GM23248 (cell line): ENCODE data around the gene SLC23A1. TPM values are rescaled to one million over a fixed set of nuclear protein-coding genes. Genes with fewer than 3 reads are reported as not detected.

ENCODE experiments used
- DNase-seq: peaks from one replicate; pipeline ENCODE4 v3.0.0-alpha.2; 2015
- H2AFZ ChIP-seq: fragments of 200-600 bp; sonication (generic); 2 replicates; pipeline ENCODE4 v1.6.1; 2016; ENCODE audit warnings: antibody characterized with exemption
- H3F3A ChIP-seq: fragments of 200-600 bp; sonication (generic); 2 replicates; pipeline ENCODE4 v1.6.1; 2016; ENCODE audit warnings: mild to moderate bottlenecking, antibody characterized with exemption, mixed run types; ENCODE audit not compliant: insufficient read depth
- H3K27ac ChIP-seq: fragments of 200-600 bp; sonication (generic); 2 replicates; pipeline ENCODE4 v1.5.1; 2016; ENCODE audit warnings: mild to moderate bottlenecking
- H3K27me3 ChIP-seq: fragments of 200-600 bp; sonication (generic); replicated peaks from 2 replicates; pipeline ENCODE4 v1.6.1; 2016; ENCODE audit warnings: mild to moderate bottlenecking; ENCODE audit not compliant: insufficient read depth
- H3K36me3 ChIP-seq: fragments of 200-600 bp; sonication (generic); 2 replicates; pipeline ENCODE4 v1.6.1; 2016; ENCODE audit warnings: low read depth, mild to moderate bottlenecking
- H3K4me1 ChIP-seq: fragments of 200-600 bp; sonication (generic); 2 replicates; pipeline ENCODE4 v1.6.1; 2016; ENCODE audit warnings: mild to moderate bottlenecking; ENCODE audit not compliant: insufficient read depth
- H3K4me2 ChIP-seq: fragments of 200-600 bp; sonication (generic); one replicate; pipeline ENCODE4 v1.6.1; 2016; ENCODE audit warnings: mild to moderate bottlenecking; ENCODE audit not compliant: unreplicated experiment
- H3K4me3 ChIP-seq: fragments of 200-600 bp; sonication (generic); 2 replicates; pipeline ENCODE4 v1.5.1; 2016; ENCODE audit warnings: mild to moderate bottlenecking
- H3K79me2 ChIP-seq: fragments of 200-600 bp; sonication (generic); 2 replicates; pipeline ENCODE4 v1.6.1; 2016; ENCODE audit warnings: mild to moderate bottlenecking; ENCODE audit not compliant: insufficient read depth
- H3K9ac ChIP-seq: fragments of 200-600 bp; sonication (generic); 2 replicates; pipeline ENCODE4 v1.6.1; 2016; ENCODE audit warnings: mild to moderate bottlenecking
- H3K9me2 ChIP-seq: fragments of 200-600 bp; sonication (generic); 2 replicates; pipeline ENCODE4 v1.6.1; 2016; ENCODE audit warnings: mixed run types, mild to moderate bottlenecking, moderate library complexity; ENCODE audit not compliant: insufficient read depth
- H3K9me3 ChIP-seq: fragments of 200-600 bp; sonication (generic); one replicate; pipeline ENCODE4 v1.6.1; 2017; ENCODE audit warnings: low read depth
- H4K20me1 ChIP-seq: fragments of 200-600 bp; sonication (generic); 2 replicates; pipeline ENCODE4 v1.6.0; 2016; ENCODE audit not compliant: insufficient read depth
- EZH2 ChIP-seq: fragments of 200-600 bp; sonication (generic); IDR thresholded peaks from 2 replicates; pipeline ENCODE4 v1.6.1; 2018; ENCODE audit warnings: antibody characterized with exemption, mild to moderate bottlenecking; ENCODE audit not compliant: insufficient read depth, poor library complexity, severe bottlenecking
- EZH2phosphoT487 ChIP-seq: fragments of 200-600 bp; sonication (generic); IDR thresholded peaks from 2 replicates; pipeline ENCODE4 v1.6.1; 2018; ENCODE audit warnings: antibody characterized with exemption, moderate library complexity, mild to moderate bottlenecking, low read depth; ENCODE audit not compliant: insufficient read depth
- WGBS, 2 experiments: methylation state at CpG; one replicate each; pipeline ENCODE4 v1.1.6; 2015 to 2017; ENCODE audit warnings: low lambda C conversion rate in 2 of 2, low coverage in 1 of 2; ENCODE audit errors: missing lambda C conversion rate in 2 of 2; 5-methylcytosine and 5-hydroxymethylcytosine counted together
- in situ Hi-C: fragments of 300-500 bp; cut with MboI; formaldehyde crosslinking; loops from 2 replicates; pipeline ENCODE4 v1.15.0; 2020
- polyA plus RNA-seq: library from polyadenylated mRNA; unstranded; fragments of >200 nt; fragmentation: Nextera tagmentation; extraction: Ambion mirVana; gene quantifications from 2 replicates; pipeline ENCODE4 v1.2.1, GENCODE V29; 2016
- total RNA-seq: library from RNA; depleted of rRNA; stranded (reverse); fragments of >200 nt; shearing (Covaris generic); gene quantifications from 2 replicates; pipeline ENCODE4 v1.2.3, GENCODE V29; 2014

The SLC23A1 gene
- total and polyA plus RNA-seq, 2 experiments from 2014 or later, result 0.08 TPM; not detected in 1

DNA sequence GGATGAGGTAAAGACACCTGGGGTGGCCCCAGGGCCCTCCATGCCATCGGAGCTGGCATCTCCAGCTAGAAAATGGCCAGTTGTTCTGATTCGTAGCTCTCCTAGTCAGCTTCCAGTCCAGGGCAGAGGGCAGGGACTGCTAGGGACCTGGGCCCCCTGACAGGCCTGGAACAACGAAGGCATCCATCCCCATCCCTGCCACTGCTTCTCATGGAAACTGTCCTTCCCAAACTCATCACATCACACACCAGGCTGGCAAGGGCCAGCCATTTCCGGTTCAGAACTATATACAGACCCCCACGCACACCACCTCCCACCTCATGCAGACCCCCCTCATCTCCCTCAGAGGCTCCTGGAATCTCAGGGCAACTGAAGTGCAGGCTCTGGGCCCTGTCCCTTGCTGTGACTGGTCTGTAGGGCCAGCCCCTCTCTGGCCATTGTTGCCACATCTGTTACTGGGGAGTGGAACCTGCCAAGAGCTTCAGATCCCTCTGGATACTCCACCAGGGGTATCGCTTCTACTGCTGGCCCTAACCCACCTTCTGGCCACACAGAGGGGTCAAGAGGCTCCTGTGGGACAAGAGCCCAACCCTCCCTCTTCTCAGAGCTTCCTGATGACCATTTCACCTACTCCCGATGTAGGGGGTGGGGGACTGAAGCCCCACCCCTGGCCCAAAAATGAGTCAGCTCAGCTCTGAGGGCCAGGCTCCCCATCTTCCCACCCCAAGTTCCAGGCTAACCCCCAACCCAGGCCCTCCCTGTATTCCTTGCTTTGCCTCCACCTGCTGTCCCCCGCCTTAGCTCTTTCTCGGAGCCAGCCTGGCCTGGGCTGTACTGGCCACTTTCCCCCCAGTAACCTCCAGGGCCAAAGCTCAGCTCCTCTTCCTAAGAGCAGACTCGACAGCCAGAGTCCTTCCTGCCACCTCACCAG is 7.8 kb upstream of the SLC23A1 start:
- Histone ChIP-seq H3F3A (0 out of 2 replicates have a peak, but pooled peaks cover 5% of the 10 kb centered on the region), H3K27me3 (peaks cover 9% of the 10 kb centered on the region), H4K20me1 (no peaks in the 10 kb centered on the region), H3K9ac (0 out of 2 replicates have a peak overlapping the region, but pooled peaks have one; percentile 24), H3K36me3 (no peaks in the 10 kb centered on the region), H3K4me1 (peaks cover 5% of the 10 kb centered on the region; the same call in 1 of the 2 replicates), H3K4me3 (no peak overlapping the region), H3K9me3 (no peaks in the 10 kb centered on the region), H2AFZ (peak overlapping the region; percentile 61), H3K9me2 (no peaks in the 10 kb centered on the region), H3K4me2 (peak overlapping the region; percentile 35), H3K79me2 (no peaks in the 10 kb centered on the region), H3K27ac (peak overlapping the region; percentile 35)
- DNase-seq, result no peak
- in situ Hi-C loops, result no loop called here
- no peak for TF ChIP-seq EZH2phosphoT487
- no peak for TF ChIP-seq EZH2
- WGBS, 2 experiments, result 81 to 87% methylated on average over 9 to 10 of the region's 10 CpGs

DNA sequence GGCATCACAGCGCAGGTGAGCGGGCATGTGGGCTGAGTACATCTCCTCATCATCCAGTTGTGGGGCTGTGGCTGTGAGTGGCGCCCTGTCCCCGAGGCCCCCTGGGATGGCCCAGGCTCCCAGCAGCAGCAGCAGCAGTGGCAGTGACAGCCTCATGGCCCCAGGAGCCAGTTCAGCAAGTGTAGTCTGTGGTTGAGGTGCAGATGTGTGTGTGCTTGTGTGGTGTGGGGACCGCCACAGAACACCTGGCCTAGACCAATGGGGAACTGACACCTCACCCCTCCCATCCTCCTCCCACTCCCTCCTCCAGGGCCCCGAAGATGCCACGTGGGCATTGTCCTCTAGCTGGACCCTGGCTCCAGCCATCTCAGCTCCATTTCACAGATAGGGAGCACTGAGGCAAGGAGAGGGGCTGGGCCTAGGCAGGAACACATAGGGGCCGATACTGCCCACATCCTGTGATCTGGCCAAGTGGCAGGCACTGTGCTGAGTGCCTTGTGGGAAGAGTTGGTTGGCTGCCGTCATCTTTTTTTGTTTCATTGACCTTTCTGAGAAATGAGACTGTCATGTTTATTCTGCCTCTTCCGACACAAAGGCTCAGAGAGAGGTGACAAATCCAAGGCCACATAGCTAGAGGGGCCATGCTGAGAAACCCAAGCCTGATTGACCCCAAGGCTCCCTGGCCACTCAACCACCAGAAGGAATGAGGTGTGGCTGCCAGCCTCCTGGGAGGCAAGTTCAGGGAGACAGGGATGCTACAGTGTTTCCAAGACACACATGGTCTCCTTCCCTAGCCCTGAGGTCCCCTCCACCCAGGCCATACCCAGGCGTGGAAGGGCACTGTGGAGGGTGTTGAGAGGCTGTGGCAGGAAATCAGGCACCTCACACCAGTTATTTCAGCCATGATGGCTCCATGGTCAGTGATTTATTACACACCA is 6.9 kb upstream of the SLC23A1 start, which contains the start of gene MZB1:
Gene MZB1, minus strand, starts transcription at position 213 of the 938 bp plus-strand sequence. Its CDS starts 57 bp downstream, at position 156.
- Histone ChIP-seq H3K9ac (no peak within 1 kb of the TSS), H3K79me2 (no peaks in the 10 kb centered on the region), H3F3A (0 out of 2 replicates have a peak, but pooled peaks cover 6% of the 10 kb centered on the region), H3K4me2 (no peak within 1 kb of the TSS), H3K4me3 (no peak within 1 kb of the TSS), H4K20me1 (no peaks in the 10 kb centered on the region), H3K27ac (no peak within 1 kb of the TSS), H3K9me2 (no peaks in the 10 kb centered on the region), H3K4me1 (peaks cover 11% of the 10 kb centered on the region; the same call in 1 of the 2 replicates), H3K27me3 (peaks cover 9% of the 10 kb centered on the region), H3K9me3 (no peaks in the 10 kb centered on the region), H3K36me3 (no peaks in the 10 kb centered on the region), H2AFZ (no peak within 1 kb of the TSS)
- 90 to 92% methylated on average over 10 to 11 of the region's 11 CpGs for WGBS, 2 experiments
- DNase-seq, result no peak
- TF ChIP-seq EZH2 (no peak), EZH2phosphoT487 (no peak)
- in situ Hi-C loops, result no loop called here

DNA sequence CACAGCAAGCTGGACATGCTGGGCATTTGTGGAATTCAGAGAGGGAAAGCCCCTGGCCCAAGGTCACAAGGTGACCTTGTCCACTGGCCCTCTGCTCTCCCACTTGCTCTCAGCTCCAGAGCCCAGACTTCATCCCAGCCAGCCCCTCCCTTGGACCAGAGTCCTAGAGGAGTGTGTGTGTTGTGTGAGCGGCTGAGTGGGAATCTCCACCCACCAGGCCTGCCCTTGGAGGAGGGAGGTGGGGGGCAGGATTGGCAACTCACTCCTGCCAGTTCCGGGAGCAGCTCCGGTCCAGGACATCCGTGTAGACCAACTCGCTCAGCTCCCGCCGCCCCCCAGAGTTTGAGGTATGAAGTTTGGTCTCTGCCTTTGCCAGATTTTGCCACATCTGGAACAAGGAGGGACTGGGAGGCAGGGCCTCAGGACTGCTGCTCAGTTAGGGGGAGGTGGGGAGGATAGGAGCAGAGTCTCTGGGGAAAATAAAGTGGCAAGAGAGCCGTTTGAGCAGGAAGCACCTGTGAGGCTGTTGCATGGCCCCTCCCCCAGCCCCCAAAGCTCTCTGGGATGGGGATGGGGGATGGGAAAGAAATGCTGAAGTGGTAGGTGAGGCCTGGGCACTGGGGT is 5.2 kb upstream of the SLC23A1 start:
- Histone ChIP-seq H4K20me1 (no peaks in the 10 kb centered on the region), H3K4me2 (no peak overlapping the region), H3K4me1 (peaks cover 11% of the 10 kb centered on the region; the same call in 1 of the 2 replicates), H3K27ac (no peak overlapping the region), H2AFZ (no peak overlapping the region), H3K9ac (no peak overlapping the region), H3K9me3 (no peaks in the 10 kb centered on the region), H3K36me3 (no peaks in the 10 kb centered on the region), H3F3A (0 out of 2 replicates have a peak, but pooled peaks cover 6% of the 10 kb centered on the region), H3K79me2 (no peaks in the 10 kb centered on the region), H3K9me2 (no peaks in the 10 kb centered on the region), H3K27me3 (peaks cover 5% of the 10 kb centered on the region), H3K4me3 (no peak overlapping the region)
- WGBS, 2 experiments, result 25 to 31% methylated on average over 8 of the region's 8 CpGs
- TF ChIP-seq EZH2phosphoT487, result no peak
- no peak for TF ChIP-seq EZH2
- peak; percentile 36 for DNase-seq
- in situ Hi-C loops, result no loop called here
